ENCODE data around the gene TMEM26. TPM values are rescaled to one million over a fixed set of nuclear protein-coding genes. Genes with fewer than 3 reads are reported as not detected.

The TMEM26 gene
- total RNA-seq, 1 donor from 2014 or later: 1.0 TPM

- no peak for DNase-seq (ENCODE audit: low spot score)
- H3K36me3 Mint-ChIP-seq (ENCODE audit: low read depth): peaks cover 2% of the 10 kb centered on the region
- no peak for TF ChIP-seq CTCF (IDR thresholded peaks at IDR 0.05)
- no peak overlapping the region for H3K27ac Mint-ChIP-seq (ENCODE audit: unreplicated experiment)
- H3K27me3 Mint-ChIP-seq (ENCODE audit: low read depth): peaks cover 2% of the 10 kb centered on the region
- H3K4me1 Mint-ChIP-seq (ENCODE audit: low read depth): peaks cover 24% of the 10 kb centered on the region
- no peak overlapping the region for H3K4me3 Mint-ChIP-seq (ENCODE audit: unreplicated experiment)
- H3K9me3 Mint-ChIP-seq (ENCODE audit: low read depth): no peaks in the 10 kb centered on the region
Measured at GRCh38 chr10:61486251-61486650, 33.1 kb upstream of the TMEM26 start.

- H3K36me3 Mint-ChIP-seq (ENCODE audit: low read depth): peaks cover 4% of the 10 kb centered on the region
- peaks cover 5% of the 10 kb centered on the region for H3K27me3 Mint-ChIP-seq (ENCODE audit: low read depth)
- H3K4me3 Mint-ChIP-seq (ENCODE audit: unreplicated experiment): no peak overlapping the region
- no peak for TF ChIP-seq CTCF (IDR thresholded peaks at IDR 0.05)
- no peak overlapping the region for H3K27ac Mint-ChIP-seq (ENCODE audit: unreplicated experiment)
- peaks cover 22% of the 10 kb centered on the region for H3K4me1 Mint-ChIP-seq (ENCODE audit: low read depth)
- H3K9me3 Mint-ChIP-seq (ENCODE audit: low read depth): no peaks in the 10 kb centered on the region
- DNase-seq (ENCODE audit: low spot score): no peak
Measured at GRCh38 chr10:61481597-61481996, 28.4 kb upstream of the TMEM26 start.

GRCh38 chr10:61480208-61480607, 27.0 kb upstream of the TMEM26 start:
- Mint-ChIP-seq H3K27me3 (ENCODE audit: low read depth) (peaks cover 5% of the 10 kb centered on the region), H3K27ac (ENCODE audit: unreplicated experiment) (no peak overlapping the region), H3K36me3 (ENCODE audit: low read depth) (peaks cover 4% of the 10 kb centered on the region), H3K9me3 (ENCODE audit: low read depth) (no peaks in the 10 kb centered on the region), H3K4me1 (ENCODE audit: low read depth) (peaks cover 21% of the 10 kb centered on the region), H3K4me3 (ENCODE audit: unreplicated experiment) (no peak overlapping the region)
- no peak for DNase-seq (ENCODE audit: low spot score)
- TF ChIP-seq CTCF (IDR thresholded peaks at IDR 0.05): no peak

- Mint-ChIP-seq H3K27me3 (ENCODE audit: low read depth) (peaks cover 5% of the 10 kb centered on the region), H3K4me1 (ENCODE audit: low read depth) (peaks cover 26% of the 10 kb centered on the region), H3K36me3 (ENCODE audit: low read depth) (peaks cover 4% of the 10 kb centered on the region), H3K4me3 (ENCODE audit: unreplicated experiment) (no peak overlapping the region), H3K27ac (ENCODE audit: unreplicated experiment) (no peak overlapping the region), H3K9me3 (ENCODE audit: low read depth) (no peaks in the 10 kb centered on the region)
- TF ChIP-seq CTCF (IDR thresholded peaks at IDR 0.05): no peak
- no peak for DNase-seq (ENCODE audit: low spot score)
Measured at GRCh38 chr10:61478621-61479312, 25.6 kb upstream of the TMEM26 start.

- Mint-ChIP-seq H3K9me3 (ENCODE audit: low read depth) (no peaks in the 10 kb centered on the region), H3K4me3 (ENCODE audit: unreplicated experiment) (no peak overlapping the region), H3K27me3 (ENCODE audit: low read depth) (peaks cover 3% of the 10 kb centered on the region), H3K27ac (ENCODE audit: unreplicated experiment) (peak overlapping the region; percentile 73), H3K4me1 (ENCODE audit: low read depth) (peaks cover 26% of the 10 kb centered on the region), H3K36me3 (ENCODE audit: low read depth) (peaks cover 2% of the 10 kb centered on the region)
- no peak for TF ChIP-seq CTCF (IDR thresholded peaks at IDR 0.05)
- DNase-seq (ENCODE audit: low spot score): no peak
Measured at GRCh38 chr10:61477451-61477850, 24.3 kb upstream of the TMEM26 start.
